HL-60 (cell line): ENCODE measurements around the gene PPP1R1C.

Source experiments
- DNase-seq, 2 experiments: peaks; one replicate each; pipeline ENCODE4 v3.0.0-alpha.2; 2010 to 2020; ENCODE audit warnings: low read depth in 1 of 2, low spot score in 1 of 2
- H3K27ac ChIP-seq: fragments of 250-450 bp; sonication (Bioruptor Pico); replicated peaks from 2 replicates; pipeline ENCODE4 v1.5.1; 2020; ENCODE audit warnings: mild to moderate bottlenecking, moderate library complexity
- H3K27me3 ChIP-seq: fragments of 250-450 bp; sonication (Bioruptor Pico); 2 replicates; pipeline ENCODE4 v1.5.1; 2021; ENCODE audit warnings: mild to moderate bottlenecking, moderate library complexity; ENCODE audit not compliant: insufficient read depth, poor library complexity, severe bottlenecking
- H3K4me3 ChIP-seq: replicated peaks from 2 replicates; pipeline ENCODE4 v1.5.1; 2011; ENCODE audit warnings: mild to moderate bottlenecking, control low read depth, low read length; ENCODE audit not compliant: insufficient read depth
- CTCF ChIP-seq: IDR thresholded peaks from one replicate; pipeline ENCODE4 v1.5.1; 2011; ENCODE audit warnings: low read length, control low read depth, inconsistent platforms; ENCODE audit not compliant: insufficient read depth
- GABPA ChIP-seq: IDR thresholded peaks from 2 replicates; pipeline ENCODE4 v1.6.1; 2012; ENCODE audit warnings: low read depth
- POLR2AphosphoS5 ChIP-seq: IDR thresholded peaks from 2 replicates; pipeline ENCODE4 v1.6.1; 2012; ENCODE audit warnings: low read depth
- REST ChIP-seq: IDR thresholded peaks from 2 replicates; pipeline ENCODE4 v1.6.1; 2012; ENCODE audit warnings: low read depth; ENCODE audit not compliant: insufficient replicate concordance
- SPI1 ChIP-seq: IDR thresholded peaks from 2 replicates; pipeline ENCODE4 v1.6.1; 2012; ENCODE audit warnings: low read depth, mild to moderate bottlenecking, borderline replicate concordance

The PPP1R1C gene

GRCh38 chr2:182015334-182016109 lies 29.9 kb downstream of the PPP1R1C start:
- TF ChIP-seq GABPA (no peak), SPI1 (no peak), POLR2AphosphoS5 (no peak), REST (no peak), CTCF (no peak)
- Histone ChIP-seq H3K4me3 (no peak overlapping the region), H3K27me3 (no peaks in the 10 kb centered on the region), H3K27ac (no peak overlapping the region)
- no peak for DNase-seq

- Histone ChIP-seq H3K4me3 (no peak overlapping the region), H3K27ac (no peak overlapping the region), H3K27me3 (no peaks in the 10 kb centered on the region)
- no peak for DNase-seq
- TF ChIP-seq CTCF (no peak), SPI1 (no peak)
These were observed 32.6 kb downstream of the PPP1R1C start for GRCh38 chr2:182018218-182018617.

- H3K4me3 ChIP-seq: no peak overlapping the region
- H3K27me3 ChIP-seq: no peaks in the 10 kb centered on the region
- TF ChIP-seq REST: no peak
- no peak for TF ChIP-seq POLR2AphosphoS5
- TF ChIP-seq SPI1: no peak
- no peak for TF ChIP-seq GABPA
- TF ChIP-seq CTCF: no peak
- DNase-seq: no peak
- no peak overlapping the region for H3K27ac ChIP-seq
These were observed 34.1 kb downstream of the PPP1R1C start for GRCh38 chr2:182019731-182020130.
